Choroid plexus epithelial cell (primary cell): ENCODE results near the gene CAPN15.
"Not testable (repeated sequence)": the region's sequence is repeated elsewhere in the genome, so short reads cannot be mapped to it uniquely, and the experiment has no call there.

ENCODE experiments used
- DNase-seq: peaks from one replicate; pipeline ENCODE4 v3.0.0-alpha.2; 2010; ENCODE audit warnings: low read depth
- H3K4me3 ChIP-seq: 2 replicates; pipeline ENCODE4 v1.5.1; 2011; ENCODE audit warnings: low read depth, mild to moderate bottlenecking, control low read depth, low read length, moderate library complexity
- TF ChIP-seq, protein P1 (sequence below): conservative IDR thresholded peaks from 2 replicates; pipeline ENCODE4 v1.5.1; 2011; ENCODE audit warnings: low read depth, mild to moderate bottlenecking, control low read depth, inconsistent platforms, low read length, moderate library complexity

The CAPN15 gene

GRCh38 chr16:593406-593805 is 65.9 kb downstream of the CAPN15 start:
- TF ChIP-seq, protein P1, sequence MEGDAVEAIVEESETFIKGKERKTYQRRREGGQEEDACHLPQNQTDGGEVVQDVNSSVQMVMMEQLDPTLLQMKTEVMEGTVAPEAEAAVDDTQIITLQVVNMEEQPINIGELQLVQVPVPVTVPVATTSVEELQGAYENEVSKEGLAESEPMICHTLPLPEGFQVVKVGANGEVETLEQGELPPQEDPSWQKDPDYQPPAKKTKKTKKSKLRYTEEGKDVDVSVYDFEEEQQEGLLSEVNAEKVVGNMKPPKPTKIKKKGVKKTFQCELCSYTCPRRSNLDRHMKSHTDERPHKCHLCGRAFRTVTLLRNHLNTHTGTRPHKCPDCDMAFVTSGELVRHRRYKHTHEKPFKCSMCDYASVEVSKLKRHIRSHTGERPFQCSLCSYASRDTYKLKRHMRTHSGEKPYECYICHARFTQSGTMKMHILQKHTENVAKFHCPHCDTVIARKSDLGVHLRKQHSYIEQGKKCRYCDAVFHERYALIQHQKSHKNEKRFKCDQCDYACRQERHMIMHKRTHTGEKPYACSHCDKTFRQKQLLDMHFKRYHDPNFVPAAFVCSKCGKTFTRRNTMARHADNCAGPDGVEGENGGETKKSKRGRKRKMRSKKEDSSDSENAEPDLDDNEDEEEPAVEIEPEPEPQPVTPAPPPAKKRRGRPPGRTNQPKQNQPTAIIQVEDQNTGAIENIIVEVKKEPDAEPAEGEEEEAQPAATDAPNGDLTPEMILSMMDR = no peak
- DNase-seq = no peak
- no peak overlapping the region for H3K4me3 ChIP-seq

DNA sequence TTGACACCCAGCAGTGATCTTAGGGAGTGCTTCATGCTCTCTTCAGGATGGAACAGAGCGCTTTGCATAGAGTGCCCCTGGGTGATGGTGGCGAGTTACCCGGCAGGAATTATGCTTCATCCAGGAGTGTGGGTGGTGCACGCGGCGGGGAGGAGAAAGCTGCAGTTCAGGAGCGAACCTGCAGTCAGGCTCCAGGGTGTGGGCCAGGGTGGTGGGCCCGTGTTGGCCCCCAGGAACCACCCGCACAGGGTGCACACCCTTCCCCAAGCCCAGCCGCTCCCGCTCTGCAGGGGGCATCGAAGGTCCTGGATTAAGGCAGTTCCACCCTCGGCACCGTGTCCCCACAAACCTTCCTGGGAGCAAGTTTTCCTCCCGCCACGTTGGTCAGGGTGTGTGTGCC is 66.3 kb downstream of the CAPN15 start:
- DNase-seq = no peak
- H3K4me3 ChIP-seq = no peak overlapping the region
- TF ChIP-seq, protein P1 = no peak

- TF ChIP-seq, protein P1 = no peak
- H3K4me3 ChIP-seq = no peak overlapping the region
- no peak for DNase-seq
These were observed 67.6 kb downstream of the CAPN15 start for GRCh38 chr16:595094-595528.

DNA sequence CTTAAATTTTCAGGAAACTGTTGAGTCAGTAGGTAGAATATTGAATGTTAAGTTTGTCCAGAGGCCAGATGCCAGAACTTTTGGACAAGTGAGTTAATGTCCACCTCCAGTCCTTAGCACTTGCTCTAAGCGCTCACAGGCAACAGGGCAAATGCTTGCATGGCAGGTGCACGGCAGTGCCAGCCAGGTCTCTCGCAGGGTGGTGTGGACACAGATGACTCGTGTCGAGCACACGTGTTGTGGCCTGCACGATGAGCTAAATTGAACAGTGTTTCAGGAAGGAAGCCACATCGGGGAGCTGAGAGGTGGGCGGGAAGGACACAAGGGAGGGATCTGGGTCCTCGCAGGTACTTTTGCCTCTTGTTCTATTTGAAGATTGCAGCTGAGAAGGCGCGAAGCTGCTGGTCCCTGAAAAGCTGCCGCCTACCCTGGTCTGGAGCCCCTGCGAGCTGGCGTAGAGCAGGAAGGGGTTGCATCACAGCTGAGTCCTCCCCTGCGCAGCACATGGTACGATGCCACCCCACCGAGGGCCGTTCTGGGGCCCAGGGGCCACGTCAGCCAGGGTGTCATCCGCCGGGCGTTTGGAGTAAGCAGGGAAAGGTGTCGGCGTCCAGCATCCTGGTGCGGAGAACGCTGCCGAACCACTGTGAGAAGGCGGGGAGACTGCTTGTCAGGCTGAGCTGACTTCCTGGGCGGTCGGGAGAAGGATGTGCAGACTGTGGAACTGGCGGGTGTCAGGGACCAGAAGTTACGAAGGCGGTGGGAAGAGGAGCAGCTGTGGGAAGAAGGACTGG is 68.6 kb downstream of the CAPN15 start:
- TF ChIP-seq, protein P1 = no peak
- no peak overlapping the region for H3K4me3 ChIP-seq

GRCh38 chr16:596736-597060 is 69.2 kb downstream of the CAPN15 start:
- TF ChIP-seq, protein P1 = no peak
- DNase-seq = no peak
- no peak overlapping the region for H3K4me3 ChIP-seq

More for the DNA sequence above, 68.6 kb downstream of the CAPN15 start:
- no peak for DNase-seq

DNA sequence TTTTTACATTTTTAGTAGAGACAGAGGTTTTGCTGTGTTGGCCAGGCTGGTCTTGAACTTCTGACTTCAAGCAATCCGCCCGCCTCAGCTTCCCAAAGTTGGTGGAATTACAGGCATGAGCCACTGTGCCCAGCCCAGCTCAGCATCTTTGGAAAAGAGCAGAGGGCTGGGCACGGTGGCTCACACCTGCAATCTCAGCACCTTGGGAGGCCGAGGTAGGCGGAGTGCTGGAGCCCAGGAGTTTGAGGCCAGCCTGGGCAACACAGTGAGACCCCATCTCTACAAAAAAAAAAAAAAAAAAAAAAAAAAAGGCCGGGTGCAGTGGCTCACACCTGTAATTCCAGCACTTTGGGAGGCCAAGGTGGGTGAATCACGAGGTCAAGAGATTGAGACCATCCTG is 70.1 kb downstream of the CAPN15 start:
- H3K4me3 ChIP-seq, DNase-seq: not testable (repeated sequence)

DNA sequence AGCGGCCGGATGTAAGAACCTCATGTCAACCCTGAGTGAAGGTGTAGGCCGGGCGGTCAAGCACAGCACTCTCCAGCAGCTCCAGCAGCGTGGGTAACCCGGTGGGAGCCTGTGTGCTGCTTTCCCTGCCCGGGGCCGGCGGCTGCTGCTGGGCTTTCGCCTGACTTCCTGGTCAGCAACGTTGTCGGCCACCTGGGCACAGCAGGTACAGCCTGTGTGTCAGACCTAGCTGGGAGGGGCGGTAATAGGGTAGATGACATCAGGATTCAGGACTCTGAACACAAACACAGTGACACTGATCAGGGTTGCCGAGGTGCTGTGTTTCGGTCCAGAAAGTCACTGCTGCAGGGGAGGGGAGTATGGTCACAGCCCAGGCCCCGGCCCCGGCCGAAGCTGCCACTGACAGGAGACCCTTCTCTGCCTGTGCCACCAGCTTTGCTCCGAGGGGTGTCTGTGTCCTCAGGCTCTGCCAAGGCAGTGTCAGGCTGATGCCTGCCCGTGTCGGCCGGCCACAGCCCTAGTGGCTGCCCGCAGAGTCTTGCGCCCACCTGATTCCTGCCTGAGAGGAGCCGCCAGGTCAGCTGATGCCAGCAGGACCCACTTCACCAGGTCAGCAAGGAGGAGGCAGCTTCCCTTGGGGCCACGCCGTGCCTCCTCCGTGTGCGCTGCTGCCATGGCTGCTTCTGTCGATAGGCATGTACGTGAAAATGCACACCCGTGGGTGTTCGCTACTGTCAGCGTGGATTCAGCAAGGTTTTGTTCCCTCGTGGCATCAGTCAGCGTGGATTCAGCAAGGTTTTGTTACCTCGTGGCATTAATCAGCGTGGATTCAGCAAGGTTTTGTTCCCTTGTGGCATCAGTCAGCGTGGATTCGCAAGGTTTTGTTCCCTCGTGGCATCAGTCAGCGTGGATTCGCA is 71.6 kb downstream of the CAPN15 start:
- no peak overlapping the region for H3K4me3 ChIP-seq
- TF ChIP-seq, protein P1 = no peak
- DNase-seq = no peak
